BJ (cell line): ENCODE measurements around the gene COL7A1. TPM values are rescaled to one million over a fixed set of nuclear protein-coding genes. Genes with fewer than 3 reads are reported as not detected.
"Not testable (repeated sequence)": the region's sequence is repeated elsewhere in the genome, so short reads cannot be mapped to it uniquely, and the experiment has no call there.

ENCODE experiments used
- CTCF ChIA-PET: fragments of 350-600 bp; formaldehyde crosslinking; extraction: SDS; loops from one replicate; lab custom pipeline; 2021; ENCODE audit warnings: antibody characterized with exemption, inconsistent platforms; lab: Yijun Ruan, JAX
- POLR2A ChIA-PET: fragments of 300-600 bp; sonication (Branson Sonifier 250); formaldehyde crosslinking; extraction: SDS; loops from one replicate; lab custom pipeline; 2021; ENCODE audit warnings: antibody characterized with exemption; lab: Charles Lee
- DNase-seq: peaks from one replicate; pipeline ENCODE4 v3.0.0-alpha.2; 2011; ENCODE audit warnings: low read depth
- H3K27me3 ChIP-seq: 2 replicates; pipeline ENCODE4 v1.6.0; 2011; ENCODE audit warnings: low read length; ENCODE audit not compliant: control insufficient read depth, insufficient read depth
- H3K36me3 ChIP-seq: 2 replicates; pipeline ENCODE4 v1.5.1; 2011; ENCODE audit warnings: low read length; ENCODE audit not compliant: control insufficient read depth, insufficient read depth
- H3K4me3 ChIP-seq: 2 replicates; pipeline ENCODE4 v1.5.1; 2011; ENCODE audit warnings: low read depth, mild to moderate bottlenecking, control low read depth, low read length
- CTCF ChIP-seq: IDR thresholded peaks from 2 replicates; pipeline ENCODE4 v1.5.1; 2011; ENCODE audit warnings: low read depth, mild to moderate bottlenecking, control low read depth, inconsistent platforms, low read length, moderate library complexity; ENCODE audit not compliant: insufficient read depth
- polyA plus RNA-seq: library from polyadenylated mRNA; depleted of rRNA; stranded (reverse); fragments of >200 nt; gene quantifications from 2 replicates; pipeline ENCODE4 v1.2.3, GENCODE V29; 2011

The COL7A1 gene
- polyA plus RNA-seq, 1 experiment = 60.8 TPM

GRCh38 chr3:48553361-48553760 lies 41.8 kb downstream of the COL7A1 start:
- H3K4me3 ChIP-seq = no peak overlapping the region
- no peak for DNase-seq
- peaks cover 14% of the 10 kb centered on the region for H3K36me3 ChIP-seq
- ChIA-PET CTCF (interaction anchor here (0.6 to 2.0 kb wide), 7 partner anchors 41 to 280 kb away, joined by 3 to 7 read pairs (median 4); partner anchors contain the start of gene SLC26A6), POLR2A (interaction anchor here (0.7 kb wide), 1 partner anchor 71 kb away, joined by 4 read pairs; no protein-coding TSS in a partner anchor)
- no peak for TF ChIP-seq CTCF
- no peaks in the 10 kb centered on the region for H3K27me3 ChIP-seq

GRCh38 chr3:48552111-48552951 lies 42.8 kb downstream of the COL7A1 start:
- DNase-seq = no peak
- TF ChIP-seq CTCF = no peak
- no peaks in the 10 kb centered on the region for H3K27me3 ChIP-seq
- H3K36me3 ChIP-seq = peaks cover 17% of the 10 kb centered on the region
- ChIA-PET CTCF (interaction anchor here (0.6 to 2.0 kb wide), 4 partner anchors 42 to 152 kb away, joined by 3 to 7 read pairs (median 5); partner anchors contain the start of gene SLC26A6), POLR2A (no interaction called here)
- H3K4me3 ChIP-seq = no peak overlapping the region

GRCh38 chr3:48551651-48552050 lies 43.5 kb downstream of the COL7A1 start:
- H3K27me3 ChIP-seq, H3K4me3 ChIP-seq, POLR2A ChIA-PET, DNase-seq: not testable (repeated sequence)
- peaks cover 20% of the 10 kb centered on the region for H3K36me3 ChIP-seq
- CTCF ChIA-PET = interaction anchor here (0.6 to 1.3 kb wide), 2 partner anchors 84 to 151 kb away, joined by 3 to 6 read pairs; partner anchors contain the start of gene SLC26A6

GRCh38 chr3:48548729-48549705 lies 46.1 kb downstream of the COL7A1 start:
- peak; percentile 96 for TF ChIP-seq CTCF
- H3K4me3 ChIP-seq = no peak overlapping the region
- H3K27me3 ChIP-seq = no peaks in the 10 kb centered on the region
- ChIA-PET CTCF (interaction anchor here (0.5 to 3.5 kb wide), 29 partner anchors 9 to 275 kb away, joined by 3 to 25 read pairs (median 4); partner anchors contain the start of genes CCDC51, SLC26A6 and TMA7), POLR2A (no interaction called here)
- DNase-seq = no peak
- peaks cover 26% of the 10 kb centered on the region for H3K36me3 ChIP-seq

- DNase-seq = no peak
- Histone ChIP-seq H3K4me3 (no peak overlapping the region), H3K27me3 (no peaks in the 10 kb centered on the region), H3K36me3 (peaks cover 28% of the 10 kb centered on the region)
- TF ChIP-seq CTCF = no peak
- CTCF ChIA-PET = interaction anchor here (0.7 to 3.5 kb wide), 9 partner anchors 9 to 88 kb away, joined by 3 to 25 read pairs (median 4); a partner anchor contains a TSS
- POLR2A ChIA-PET = no interaction called here
These were observed 47.0 kb downstream of the COL7A1 start for GRCh38 chr3:48548126-48548525.
